Stimulated activated CD8-positive, alpha-beta memory T cell treated with anti-CD3 and anti-CD28 coated beads, Interleukin-2, amount 100 ng/mL, for 1 hour (primary cell): Measurements from ENCODE around the gene DCDC2.
"Not testable (repeated sequence)": the region's sequence is repeated elsewhere in the genome, so short reads cannot be mapped to it uniquely, and the experiment has no call there.

ENCODE experiments used
- DNase-seq, 2 donors: peaks; one replicate each; pipeline ENCODE4 v3.0.0-alpha.2; 2020; ENCODE audit warnings: low read depth in 2 of 2

DCDC2 gene

DNA sequence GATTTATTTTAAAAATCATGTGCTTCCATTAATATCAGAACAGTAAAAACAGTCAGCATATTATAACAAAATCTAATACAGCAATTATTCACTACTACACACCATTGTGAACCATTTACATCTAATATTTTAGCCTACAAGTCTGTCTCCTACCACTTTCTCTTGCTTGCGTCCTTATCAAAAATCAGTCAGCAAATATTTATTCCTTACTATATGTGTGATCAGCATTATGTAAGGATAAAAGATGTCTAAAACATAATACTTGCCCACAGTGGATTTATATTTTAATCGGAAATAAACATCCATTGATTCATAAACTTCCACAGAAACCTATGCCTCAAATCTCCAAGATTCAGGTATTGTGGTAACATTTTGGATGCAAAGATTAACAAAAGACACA lies 132.0 kb downstream of the DCDC2 start:
- no peak for DNase-seq

DNA sequence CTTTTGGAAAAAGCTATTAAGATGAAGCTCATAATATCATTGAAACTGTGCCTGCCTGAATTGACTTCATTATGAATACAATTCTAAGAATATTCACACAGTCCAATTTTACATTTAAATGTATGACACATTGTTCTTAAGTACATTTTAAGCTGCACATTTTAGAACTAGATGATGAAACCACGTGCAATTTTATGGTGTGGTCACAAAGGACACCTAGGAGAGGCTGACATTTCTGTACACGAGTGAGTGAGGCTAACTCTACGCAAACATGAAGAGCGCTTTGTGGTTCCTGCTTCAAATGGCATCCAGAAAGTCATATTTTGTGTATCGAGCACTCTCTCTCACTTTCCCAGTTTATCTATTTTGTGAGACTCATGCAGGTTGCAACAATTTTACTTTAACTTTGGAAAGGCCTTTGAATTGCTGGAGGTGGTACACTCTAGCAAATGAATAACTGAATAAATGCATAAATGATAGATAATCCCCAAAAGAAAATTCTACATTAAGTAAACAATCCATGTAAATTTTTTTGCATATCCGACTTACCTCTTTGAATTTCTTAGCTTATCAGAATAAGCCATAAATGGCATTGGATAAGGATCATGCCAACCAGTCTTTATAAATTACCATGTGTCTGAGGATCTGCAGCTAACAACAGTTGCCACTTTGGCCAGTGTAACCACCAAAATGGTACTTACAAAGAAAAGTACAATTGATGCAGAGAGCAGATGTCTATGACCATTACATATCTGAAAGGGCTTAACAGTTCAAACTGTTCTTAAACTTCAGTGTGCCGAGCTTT lies 134.5 kb downstream of the DCDC2 start:
- no peak for DNase-seq

DNA sequence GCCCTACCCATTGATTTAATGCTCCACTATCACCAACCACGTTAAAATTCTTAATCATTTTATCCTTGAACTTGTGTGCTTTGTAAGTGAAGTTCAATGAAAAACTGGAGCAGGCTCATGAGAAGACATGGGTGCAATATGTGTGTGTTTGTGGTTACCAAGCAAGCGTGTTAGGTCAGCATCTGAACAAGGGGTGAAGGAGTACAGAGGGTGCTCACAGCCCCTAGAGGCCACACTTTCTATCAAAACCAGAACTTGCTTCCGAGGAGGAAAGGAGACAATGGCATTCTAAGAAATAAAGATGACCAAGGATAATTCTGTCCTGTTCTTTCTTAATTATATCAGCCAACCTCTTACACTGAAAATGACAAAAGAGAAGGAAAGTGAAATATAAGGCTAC lies 138.2 kb downstream of the DCDC2 start:
- DNase-seq, result no peak

DNA sequence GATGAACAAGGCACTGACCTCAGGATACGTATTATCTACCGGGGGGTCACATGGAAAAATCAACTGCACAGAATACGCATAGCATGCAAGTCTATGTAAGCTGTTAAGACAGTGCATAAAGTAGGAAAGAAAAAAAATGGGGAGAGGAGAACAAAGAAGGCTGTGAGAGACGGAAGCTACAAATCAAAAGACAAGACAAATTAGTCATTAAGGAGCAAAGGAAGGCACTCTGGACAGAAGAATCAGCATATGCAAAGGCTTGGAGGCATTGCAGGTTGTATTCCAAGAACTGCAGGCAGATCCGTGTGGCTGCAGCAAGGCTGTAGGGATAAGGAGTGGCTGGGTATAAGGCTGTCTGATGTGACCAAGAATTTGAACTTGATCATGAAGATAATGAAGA lies 142.9 kb downstream of the DCDC2 start:
- no peak for DNase-seq

DNA sequence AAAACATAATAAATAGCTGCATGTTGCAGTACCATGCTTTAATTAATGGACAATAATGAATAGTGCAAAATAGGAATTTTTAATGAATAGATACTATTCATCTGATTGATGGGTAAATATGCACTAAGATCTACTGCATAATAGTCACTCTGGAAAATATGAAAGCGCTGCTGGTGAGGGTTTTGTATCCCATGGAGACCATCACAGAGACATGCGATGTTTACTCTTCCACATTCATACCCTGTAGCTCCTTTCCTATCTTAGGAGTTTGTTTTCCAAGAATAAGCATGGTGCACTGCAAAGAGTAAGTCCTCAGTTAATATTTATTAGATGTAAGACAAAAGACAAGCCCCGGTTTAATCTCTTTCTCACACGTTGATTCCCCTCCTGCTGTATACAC lies 150.4 kb downstream of the DCDC2 start:
- DNase-seq, result no peak

DNA sequence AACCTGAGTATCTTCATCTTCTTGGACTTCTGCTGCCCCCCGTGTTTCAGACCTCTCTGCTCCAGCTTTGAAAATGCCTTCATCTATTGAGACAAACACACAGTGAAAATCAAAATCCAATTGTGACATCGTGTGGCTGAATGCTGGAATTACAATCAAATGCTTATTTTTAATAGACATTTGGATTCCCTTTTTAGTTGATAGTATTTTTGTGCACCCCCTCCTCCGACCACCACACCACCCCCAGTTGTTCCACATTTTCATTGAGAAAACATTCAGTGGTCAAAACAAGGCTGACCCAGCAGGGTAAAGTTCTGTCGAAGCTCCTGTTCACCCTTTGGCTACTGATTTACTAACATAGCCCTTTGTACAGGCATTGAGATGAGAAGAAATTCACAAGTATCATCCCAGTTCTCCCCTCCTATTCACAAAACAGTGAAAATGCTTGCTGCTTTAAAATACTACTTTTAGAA lies 152.8 kb downstream of the DCDC2 start:
- DNase-seq, result no peak

DNA sequence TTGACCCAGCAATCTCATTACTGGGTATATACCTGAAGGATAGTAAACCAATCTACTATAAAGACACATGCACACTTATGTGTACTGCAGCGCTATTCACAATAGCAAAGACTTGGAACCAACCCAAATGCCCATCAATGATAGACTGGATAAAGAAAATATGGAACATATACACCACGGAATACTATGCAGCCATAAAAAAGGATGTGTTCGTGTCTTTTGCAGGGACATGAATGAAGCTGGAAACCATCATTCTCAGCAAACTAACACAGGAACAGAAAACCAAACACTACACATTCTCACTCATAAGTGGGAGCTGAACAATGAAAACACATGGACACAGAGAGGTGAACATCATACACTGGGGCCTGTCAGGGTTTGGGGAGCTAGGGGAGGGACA lies 153.7 kb downstream of the DCDC2 start:
- DNase-seq, result not testable (repeated sequence)

DNA sequence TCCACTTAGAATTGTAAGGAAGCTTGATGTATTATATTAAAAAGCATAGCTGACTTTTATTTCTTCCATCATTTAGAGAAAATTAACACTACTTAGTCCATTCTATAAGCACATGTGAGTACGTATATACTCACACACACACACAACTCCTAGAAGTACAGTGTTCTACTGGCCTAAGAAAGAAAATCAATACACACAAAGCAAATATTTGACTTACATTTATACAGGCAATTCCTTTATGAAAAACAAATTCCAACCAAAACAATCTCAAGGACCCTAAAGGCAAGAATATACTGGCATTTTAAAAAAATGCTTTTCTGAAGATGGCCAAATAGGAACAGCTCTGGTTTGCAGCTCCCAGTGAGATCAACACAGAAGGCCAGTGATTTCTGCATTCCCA lies 160.0 kb downstream of the DCDC2 start:
- no peak for DNase-seq

DNA sequence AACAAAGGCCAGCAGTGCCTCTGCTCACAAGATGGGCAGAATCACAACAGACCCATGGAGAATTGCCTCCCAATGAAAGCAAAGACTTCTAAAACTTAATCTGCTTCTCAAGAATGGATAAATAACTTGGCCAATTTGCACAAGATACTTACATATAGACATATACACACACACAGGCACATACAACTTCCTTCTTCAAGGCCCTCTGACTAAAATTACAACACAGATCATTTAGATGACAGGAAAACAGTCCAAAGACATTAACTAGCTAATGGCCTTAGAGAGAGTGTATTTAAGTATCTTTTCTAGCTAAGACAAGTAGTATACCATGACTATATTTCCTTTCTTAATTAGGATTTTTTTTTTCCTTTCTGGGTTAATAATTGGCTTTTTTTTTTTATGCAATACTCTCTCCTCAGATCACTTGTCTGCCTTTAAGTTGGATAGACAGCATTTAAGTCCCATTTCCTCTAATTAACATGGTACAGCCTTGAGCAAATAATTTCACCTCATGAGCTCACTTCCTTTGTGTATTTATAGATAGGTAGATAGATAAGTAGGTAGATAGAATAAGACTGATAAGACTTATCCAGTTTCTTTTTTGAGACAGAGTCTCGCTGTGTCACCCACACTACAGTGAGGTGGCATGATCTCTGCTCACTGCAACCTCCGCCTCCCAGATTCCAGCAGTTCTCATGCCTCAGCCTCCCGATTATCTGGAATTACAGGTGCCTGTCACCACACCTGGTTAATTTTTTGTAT lies 161.8 kb downstream of the DCDC2 start:
- DNase-seq, result no peak

DNA sequence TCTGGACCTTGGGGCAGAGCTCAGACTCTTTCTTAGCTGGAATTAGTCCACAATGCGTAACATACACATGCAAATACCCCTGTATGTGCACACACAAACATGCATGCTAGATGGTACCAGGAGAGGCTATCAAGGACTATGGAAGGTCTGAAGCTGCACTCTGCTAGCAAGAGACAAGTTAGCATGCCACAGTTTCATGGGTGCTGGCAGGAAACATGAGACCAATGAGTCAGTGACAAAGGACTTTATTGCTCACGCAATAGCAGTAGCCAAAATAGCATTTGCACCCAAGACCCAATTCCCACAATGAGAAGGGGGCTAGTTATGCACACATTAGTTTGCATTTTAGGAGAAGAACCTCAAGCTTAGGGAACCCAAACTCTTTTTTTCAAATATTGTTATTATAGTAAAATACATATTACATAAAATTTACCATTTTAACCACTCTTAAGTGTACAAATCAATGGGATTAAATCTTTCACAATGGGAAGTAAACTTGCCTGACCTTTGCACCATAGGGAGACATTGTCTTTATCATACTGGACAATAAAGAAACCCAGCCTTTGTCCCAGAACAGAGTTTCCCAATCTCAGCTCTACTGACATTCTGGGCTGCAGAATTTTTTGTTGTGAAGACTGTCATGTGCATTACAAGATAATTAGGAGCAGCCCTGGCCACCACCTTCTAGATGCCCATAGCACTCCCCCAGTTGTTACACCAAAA lies 162.7 kb downstream of the DCDC2 start:
- DNase-seq, result no peak

DNA sequence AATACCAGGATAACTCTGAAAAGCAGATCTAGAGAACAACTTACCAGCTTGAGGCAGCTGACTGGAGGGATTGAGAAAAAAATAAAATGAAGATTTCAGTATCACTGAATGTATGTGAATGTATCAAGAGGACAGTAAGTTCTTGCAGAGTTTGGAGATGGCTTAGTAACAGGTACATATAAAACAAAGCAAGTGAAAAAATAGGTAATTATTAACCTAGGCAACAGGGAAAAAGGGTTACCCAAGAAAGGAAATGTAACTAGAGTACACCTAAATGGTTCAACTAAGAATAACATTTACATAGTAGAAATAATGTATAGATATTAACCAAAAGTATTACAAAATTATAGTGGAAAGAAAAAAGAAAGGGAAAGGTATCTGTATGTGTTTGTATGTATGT lies 164.5 kb downstream of the DCDC2 start:
- DNase-seq, result no peak

DNA sequence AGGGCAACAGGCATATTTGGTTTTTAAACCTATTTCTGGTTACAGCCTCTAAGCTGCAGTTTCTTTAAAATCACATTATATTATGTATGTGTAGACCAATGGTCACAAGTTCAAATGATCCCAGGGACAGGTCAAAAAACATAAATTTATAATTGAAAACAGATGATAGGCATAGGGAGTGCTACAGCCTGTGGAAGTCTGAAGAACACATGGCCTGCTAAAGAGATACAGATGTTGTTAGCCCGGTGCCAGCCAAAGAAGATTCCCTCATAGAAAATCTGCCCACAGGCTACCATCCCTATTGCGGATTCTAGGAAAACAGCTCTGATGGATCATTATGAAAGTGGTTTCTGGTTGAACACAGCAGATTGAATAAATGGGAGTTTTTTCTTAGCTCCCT lies 166.5 kb downstream of the DCDC2 start:
- no peak for DNase-seq

DNA sequence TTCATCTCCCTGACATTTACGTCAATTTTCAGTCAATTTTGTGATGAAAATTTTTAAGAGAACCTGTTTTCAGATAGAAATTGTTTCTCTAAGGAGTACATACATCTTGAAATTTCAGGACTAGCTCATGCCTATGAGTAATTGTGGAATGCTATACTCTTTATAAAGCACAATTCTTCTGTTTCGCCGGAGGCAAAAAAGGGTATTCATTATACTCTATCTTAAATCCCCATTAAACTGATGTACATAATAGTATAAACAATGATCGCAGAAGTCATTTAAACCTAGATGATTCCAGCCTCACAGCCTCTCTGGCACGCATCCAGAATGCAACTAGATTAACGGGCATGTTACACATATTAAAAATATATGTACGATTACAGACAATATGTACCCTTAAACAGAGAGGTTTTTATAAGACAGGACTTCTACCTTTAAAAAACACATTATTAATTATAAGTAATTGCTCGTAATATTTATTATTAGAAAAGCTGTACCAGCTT lies 169.2 kb downstream of the DCDC2 start:
- DNase-seq, result no peak

DNA sequence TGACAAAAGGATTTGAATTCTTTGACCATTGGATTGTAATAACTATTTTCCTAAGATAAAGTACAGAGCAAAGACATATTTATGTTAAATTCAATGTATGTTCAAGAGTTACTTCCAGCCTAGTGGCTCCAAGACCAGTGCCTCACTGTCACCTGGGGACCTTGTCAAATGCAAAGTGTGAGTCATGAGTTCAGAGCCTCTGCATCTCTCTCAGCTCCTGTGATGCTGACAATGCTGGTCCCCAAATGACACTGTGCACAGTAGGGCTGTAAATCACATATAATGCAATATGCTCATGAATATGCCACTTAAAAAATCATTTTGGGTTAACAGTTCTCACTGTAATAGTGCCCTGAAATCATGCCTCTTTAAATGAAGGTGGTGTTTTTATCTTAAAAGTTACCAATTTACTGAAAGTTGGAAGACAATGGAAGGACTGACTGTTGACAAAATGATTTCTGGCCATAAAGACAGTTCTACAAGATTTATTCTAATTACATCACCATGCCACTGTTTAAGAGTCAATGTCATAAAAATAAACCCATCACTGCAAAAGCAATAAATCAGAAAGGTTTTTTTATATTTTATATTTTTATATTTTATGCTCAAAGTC lies 169.8 kb downstream of the DCDC2 start:
- DNase-seq, result no peak

DNA sequence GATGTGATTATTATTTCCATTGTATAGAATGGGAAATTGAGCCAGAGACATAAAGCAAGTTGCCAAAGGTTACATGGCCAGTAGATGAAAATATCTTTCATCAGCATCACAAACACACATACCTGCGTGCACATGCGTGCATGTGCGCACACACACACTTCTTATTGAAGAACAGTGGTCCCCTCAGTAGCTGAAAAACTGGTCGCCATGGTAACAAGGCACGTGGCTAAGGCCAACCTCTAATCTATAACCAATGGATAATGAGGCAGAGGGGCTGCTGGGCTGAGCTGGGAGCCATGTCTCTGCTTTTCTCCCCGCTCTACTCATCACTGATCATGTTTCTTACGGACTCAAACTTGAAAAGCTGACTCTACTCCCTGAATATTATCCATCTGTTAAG lies 171.5 kb downstream of the DCDC2 start:
- DNase-seq, result no peak

DNA sequence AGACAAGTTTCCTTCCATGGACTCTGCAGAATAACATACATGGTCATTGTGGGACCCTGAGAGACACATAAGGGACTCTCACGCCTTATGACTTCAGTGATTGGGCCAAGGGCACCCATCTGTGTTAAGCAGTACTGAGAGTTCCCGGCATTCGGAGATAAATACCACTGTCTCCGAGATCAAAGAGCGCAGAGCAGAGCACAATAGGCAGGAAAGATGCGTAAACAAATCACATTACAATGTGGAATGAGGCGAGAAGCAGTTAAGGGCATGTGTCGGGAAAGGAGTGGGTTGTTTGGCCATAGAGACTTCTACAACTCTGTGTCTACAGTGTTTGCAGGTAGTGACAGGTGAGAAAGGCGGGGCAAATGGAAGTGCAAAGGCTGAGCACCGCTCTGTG lies 174.3 kb downstream of the DCDC2 start:
- DNase-seq, result no peak

DNA sequence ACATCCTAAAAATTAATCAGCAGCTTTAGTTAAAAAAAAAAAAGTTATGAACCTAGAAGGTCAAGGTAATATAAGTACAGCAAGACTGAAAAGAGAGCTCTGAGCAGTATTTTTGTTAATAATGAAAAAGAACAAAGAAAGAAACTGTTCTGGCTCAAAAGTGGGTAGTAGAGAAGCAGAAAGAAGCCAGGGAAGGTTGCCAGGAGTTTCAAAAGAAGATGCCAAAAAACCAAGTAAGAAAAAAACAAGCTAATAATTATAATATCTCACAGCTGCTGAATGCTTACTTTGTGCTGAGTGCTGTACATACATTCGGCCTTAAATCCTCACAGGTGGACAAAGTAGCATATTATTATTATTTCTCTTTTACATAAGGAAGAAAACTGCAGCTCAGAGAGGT lies 200.0 kb downstream of the DCDC2 start:
- DNase-seq, result no peak

DNA sequence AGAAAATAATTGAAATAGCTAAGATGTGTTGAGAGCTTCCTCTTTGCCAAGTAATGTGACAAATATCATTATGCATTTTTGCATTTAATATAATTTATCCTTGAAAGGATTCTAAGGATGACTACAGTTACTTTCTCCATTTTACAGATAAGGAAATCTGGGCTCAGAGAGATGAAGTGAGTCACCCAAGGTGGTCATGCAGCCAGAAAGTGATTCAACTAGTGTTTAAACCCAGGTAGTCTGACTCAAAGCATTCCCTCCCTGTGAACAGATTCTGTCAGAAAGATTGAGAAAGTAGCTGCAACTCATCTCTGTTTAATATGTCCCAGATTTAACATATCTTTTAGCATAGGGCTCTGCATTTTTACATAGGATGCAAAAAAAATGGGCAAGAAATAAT lies 203.7 kb downstream of the DCDC2 start:
- no peak for DNase-seq

DNA sequence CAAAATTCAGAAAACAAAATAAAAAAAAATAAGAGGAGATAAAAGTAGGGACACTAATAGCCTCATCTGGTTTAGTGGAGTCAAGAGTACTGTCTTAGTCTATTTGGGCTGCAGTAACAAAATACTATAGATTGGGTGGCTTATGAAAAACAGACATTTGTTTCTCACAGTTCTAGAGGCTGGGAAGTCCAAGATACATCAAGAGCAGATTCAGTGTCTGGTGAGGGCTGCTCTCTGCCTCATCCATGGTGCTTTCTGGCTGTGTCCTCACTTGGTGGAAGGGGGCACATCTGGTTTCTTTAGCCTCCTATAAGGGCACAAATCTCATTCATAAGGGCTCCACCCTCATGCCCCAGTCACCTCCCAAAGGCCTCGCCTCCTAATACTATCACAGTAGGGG lies 205.8 kb downstream of the DCDC2 start:
- DNase-seq, result no peak

DNA sequence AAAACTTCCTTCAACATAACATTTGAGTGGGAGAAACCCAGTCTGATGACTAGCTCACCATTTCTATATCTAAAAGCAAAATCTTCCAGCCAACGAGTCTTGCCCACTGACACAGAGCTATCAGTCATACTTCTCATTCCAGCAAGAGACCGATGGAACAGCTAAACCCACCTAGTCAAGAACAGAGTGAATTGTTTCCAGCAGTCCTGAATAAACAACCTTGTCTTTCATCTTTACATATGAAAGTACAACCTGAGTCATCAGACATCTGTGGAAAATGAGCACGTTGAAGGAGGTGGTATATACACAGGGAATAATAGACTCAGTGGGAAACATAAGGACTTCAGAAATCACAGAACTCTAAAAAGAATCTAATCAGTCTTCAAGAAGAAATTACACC lies 208.0 kb downstream of the DCDC2 start:
- no peak for DNase-seq

DNA sequence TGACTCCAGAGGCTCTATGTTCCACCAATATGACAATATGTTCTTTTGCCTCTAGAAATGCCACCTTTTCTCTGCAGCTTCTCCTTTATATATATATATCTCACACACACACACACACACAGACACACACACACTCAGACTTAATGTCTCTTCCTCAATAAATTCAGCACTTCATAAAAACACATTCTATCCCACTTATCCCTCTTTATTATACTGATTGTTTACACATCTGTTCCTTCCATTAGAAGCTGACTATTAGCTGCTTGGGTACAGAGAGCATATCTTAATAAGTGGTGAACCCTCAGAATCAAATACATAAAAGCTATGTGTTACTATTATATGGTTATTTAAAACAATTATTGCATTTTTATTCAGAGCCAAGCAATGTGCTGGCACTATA lies 208.6 kb downstream of the DCDC2 start:
- no peak for DNase-seq

DNA sequence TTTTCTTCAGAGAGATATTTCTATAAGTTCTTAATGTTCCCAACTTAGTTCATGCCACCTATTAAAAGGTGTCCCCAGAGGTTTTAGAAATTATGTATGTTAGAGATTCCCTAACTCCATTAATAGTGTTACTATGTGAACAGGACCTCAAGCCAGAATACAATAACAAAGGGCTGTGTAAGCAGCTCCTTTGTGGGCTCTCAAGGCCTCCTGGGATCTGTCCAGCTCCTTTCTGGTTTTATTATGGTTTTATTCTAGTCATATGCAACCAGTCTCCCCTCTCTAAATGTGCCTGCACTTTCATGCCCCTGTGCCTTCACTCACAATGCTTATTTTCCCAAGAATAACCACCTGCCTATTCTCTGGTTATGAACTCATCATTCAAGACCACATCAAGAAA lies 209.2 kb downstream of the DCDC2 start:
- no peak for DNase-seq
